IPS DF 4.7 (cell line): ENCODE results near the gene SRF.
A peak's percentile ranks its signal among the peaks of the same experiment; 100 is the strongest.
"Not testable (repeated sequence)": the region's sequence is repeated elsewhere in the genome, so short reads cannot be mapped to it uniquely, and the experiment has no call there.

Experiments
- DNase-seq: peaks from one replicate; pipeline ENCODE4 v3.0.0-alpha.2; 2013; ENCODE audit warnings: low spot score; ENCODE audit errors: extremely low read depth

The SRF gene

DNA sequence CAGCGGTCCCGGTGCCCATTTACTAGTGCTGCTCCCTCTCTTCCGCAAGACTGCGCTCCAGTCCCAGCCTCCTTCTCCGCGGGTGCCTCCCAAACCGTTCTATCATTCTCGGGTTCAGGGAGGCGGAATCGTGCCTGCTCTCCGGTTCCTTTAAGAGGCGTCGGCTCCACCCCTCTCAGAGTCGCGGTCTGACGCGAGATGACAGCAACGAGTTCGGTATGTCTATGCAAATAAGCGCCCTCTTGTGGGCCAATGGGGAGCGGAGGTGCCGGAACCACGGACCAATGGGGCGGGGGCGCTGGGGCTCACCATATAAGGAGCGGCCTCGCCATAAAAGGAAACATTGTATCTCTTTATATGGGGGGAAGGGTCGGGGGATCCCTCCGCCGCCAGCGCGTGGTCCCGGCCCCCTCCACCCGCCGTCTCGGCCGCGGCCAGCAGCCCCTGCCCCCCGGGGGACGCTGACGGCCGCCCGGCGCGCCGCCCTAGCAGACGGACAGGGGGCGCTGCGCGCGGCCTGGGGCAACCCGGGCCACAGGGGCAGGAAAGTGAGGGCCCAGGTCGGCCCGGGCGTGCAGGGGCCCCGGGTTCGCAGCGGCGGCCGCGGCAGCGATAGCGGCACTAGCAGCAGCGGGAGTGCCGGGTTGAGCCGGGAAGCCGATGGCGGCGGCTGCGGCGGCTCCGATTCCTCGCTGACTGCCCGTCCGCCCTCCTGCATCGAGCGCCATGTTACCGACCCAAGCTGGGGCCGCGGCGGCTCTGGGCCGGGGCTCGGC lies at the start of gene SRF:
SRF (plus strand) TSS at position 339 of the 776 bp plus-strand sequence; CDS start at position 727, 388 bp downstream.
- peak; percentile 96 for DNase-seq

DNA sequence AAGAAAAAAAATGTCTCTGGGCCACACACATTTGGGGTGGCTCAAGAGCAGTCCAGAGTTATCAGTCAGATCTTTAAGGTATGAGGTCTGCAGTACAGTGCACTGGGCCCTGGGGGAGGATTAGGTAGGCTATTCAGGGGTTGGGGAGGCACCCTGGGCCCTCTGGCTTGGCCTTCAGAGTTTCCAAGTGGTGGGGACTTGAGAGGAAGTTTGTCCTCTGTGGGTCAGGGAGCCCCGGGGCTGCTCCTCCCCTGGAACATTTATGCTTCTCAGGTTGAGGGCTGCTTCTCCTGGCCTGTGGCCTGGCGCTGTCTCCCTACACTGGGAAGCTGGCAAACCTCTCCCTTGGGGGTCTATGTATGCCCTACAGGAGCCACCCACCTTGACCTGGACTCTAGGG lies 48.9 kb upstream of the SRF start:
- no peak for DNase-seq

- DNase-seq, result no peak
Observed at GRCh38 chr6:43123461-43124314, 47.4 kb upstream of the SRF start.

- DNase-seq, result no peak
Observed at GRCh38 chr6:43124481-43124880, 46.6 kb upstream of the SRF start.

DNA sequence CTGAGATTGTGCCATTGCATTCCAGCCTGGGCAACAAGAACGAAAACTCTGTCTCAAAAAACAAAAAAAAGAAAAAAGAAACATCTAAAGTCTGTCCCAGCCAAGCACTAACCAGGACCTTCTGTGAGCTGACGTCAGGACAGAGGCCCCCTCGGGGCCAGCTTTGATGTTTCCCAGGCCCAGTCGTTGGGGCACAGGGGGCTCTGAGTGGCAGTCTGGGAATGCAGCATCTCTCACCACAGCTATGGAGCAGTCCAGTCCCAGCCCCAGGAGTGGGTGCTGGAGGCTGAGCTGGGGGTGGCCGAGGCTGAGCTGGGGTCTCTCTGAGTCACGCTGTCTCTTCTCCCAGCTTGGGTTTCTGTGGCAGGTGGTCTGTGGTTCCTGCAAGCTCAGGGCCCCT lies 46.0 kb upstream of the SRF start:
- DNase-seq, result no peak

- no peak for DNase-seq
Observed at GRCh38 chr6:43125555-43125954, 45.5 kb upstream of the SRF start.

DNA sequence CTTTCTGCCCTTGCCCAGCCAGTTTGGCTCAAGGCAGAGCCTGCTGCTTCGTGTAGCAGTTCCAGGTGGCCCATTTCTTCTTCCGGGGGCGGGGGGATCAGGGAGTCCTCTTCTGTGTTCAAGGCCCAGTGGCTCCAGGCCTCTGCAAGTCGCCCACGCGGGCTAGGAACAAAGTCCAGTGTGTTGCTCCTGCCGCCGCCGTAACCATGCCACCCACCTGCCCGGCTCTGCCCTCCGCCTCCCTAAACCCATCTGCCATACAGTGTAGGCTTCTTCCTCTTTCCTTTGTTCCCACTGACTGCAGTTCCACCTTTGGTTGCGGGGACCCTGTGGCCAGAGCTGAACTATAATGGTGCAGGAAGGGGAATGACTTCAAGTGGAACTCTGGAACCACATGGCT lies 43.9 kb upstream of the SRF start:
- DNase-seq, result no peak

DNA sequence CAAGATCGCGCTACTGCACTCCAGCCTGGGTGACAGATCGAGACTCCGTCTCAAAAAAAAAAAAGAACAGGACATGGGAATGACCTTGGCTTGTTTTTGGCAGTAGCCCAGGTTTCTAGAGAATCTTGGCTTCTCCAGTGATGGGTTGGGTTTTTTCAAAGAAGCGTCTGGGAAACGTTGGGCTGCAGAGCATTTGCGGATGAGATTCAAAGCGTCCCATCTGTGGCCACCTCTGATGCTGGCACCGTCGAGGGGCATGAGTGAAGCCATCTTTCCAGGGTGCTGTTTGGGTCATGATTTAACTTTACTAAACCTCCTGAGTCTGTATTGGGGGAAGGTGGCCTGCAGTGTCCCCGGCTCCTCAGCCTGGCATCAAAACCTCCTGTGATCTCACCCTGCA lies 43.2 kb upstream of the SRF start:
- no peak for DNase-seq

DNA sequence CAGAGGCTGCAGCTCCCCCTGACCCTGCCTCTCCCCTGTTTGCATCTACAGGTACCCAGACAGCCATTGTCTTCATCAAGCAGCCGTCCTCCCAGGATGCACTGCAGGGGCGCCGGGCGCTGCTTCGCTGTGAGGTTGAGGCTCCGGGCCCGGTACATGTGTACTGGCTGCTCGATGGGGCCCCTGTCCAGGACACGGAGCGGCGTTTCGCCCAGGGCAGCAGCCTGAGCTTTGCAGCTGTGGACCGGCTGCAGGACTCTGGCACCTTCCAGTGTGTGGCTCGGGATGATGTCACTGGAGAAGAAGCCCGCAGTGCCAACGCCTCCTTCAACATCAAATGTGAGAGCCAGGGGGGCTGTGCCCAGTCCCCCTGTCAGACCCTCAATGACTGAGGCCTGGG lies 42.1 kb upstream of the SRF start:
- DNase-seq, result no peak

- DNase-seq, result no peak
Observed at GRCh38 chr6:43129434-43130194, 41.5 kb upstream of the SRF start.

GRCh38 chr6:43130429-43130828 lies 40.6 kb upstream of the SRF start:
- no peak for DNase-seq

DNA sequence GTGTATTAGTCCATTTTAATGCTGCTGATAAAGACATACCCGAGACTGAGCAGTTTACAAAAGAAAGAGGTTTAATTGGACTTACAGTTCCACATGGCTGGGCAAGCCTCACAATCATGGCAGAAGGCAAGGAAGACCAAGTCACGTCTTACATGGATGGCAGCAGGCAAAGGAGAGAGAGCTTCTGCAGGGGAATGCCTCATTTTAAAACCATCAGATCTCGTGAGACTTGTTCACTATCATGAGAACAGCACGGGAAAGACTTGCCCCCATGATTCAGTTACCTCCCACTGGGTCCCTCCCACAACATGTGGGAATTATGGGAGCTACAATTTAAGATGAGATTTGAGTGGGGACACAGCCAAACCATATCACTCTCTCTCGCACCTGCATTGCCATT lies 39.7 kb upstream of the SRF start:
- DNase-seq, result not testable (repeated sequence)

DNA sequence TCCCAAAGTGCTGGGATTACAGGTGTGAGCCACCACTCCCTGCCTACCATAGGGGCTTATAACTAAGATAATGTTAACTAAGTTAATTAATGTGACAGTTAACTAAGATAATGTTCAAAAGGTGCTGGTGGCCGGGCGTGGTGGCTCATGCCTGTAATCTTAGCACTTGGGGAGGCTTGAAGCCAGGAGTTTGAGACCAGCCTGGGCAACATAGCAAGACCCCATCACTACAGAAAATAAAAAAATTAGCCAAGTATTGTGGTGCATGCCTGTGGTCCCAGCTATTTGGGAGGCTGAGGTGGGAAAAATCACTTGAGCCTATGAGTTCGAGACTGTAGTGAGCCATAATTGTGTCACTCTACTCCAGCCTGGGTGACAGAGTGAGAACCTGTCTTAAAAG lies 32.8 kb upstream of the SRF start:
- no peak for DNase-seq

DNA sequence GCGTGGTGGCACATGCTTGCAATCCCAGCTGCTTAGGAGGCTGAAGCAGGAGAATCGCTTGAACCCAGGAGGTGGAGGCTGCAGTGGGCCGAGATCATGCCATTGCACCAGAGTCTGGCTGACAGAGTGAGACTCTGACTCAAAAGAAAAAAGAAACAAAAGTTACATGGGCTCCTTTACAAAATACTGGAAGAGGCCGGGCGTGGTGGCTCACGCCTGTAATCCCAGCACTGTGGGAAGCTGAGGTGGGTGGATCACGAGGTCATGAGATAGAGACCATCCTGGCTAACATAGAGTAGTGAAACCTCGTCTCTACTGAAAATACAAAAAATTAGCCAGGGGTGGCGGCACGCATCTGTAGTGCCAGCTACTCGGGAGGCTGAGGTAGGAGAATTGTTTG lies 31.1 kb upstream of the SRF start:
- DNase-seq, result not testable (repeated sequence)

GRCh38 chr6:43141644-43142043 lies 29.4 kb upstream of the SRF start:
- no peak for DNase-seq

DNA sequence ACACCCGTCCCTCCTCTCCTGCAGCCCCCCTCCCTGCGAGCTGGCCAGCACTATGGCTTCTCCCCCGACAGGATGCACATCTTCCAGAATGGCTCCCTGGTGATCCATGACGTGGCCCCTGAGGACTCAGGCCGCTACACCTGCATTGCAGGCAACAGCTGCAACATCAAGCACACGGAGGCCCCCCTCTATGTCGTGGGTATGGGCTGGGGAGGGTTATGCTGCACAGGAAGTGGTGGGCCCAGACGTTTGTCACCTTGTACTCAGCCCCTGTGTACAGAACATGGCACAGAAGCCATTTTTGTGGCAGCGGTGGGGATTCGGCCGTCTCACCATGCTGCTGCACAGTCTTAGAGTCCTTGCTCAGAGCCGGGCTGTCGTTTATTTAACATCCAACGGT lies 29.0 kb upstream of the SRF start:
- no peak for DNase-seq

- peak; percentile 71 for DNase-seq
Observed at GRCh38 chr6:43143235-43144128, 27.6 kb upstream of the SRF start.

GRCh38 chr6:43144879-43145278 lies 26.2 kb upstream of the SRF start:
- DNase-seq, result no peak

DNA sequence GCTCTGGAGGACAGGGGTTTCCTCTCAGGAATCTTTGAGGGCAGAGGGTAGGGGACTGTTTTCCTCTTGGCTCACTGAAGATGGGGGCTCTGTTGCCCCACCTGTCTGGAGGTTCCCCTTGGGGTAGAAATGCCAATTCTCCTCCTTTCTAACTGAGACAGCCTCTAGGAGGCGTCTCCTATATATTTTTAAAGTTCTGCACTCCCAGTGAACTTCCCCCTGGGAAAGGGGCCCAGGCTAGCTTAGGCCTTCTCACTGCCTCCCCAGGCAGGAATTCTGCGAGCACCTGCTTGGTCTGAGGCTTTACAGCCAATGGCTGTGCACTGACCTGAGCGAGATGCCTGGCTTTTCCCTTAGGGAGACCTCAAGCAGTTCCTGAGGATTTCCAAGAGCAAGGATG lies 24.8 kb upstream of the SRF start:
- no peak for DNase-seq

GRCh38 chr6:43146709-43147688 lies 24.1 kb upstream of the SRF start:
- DNase-seq, result no peak
